ENCODE results near the gene OR5AC2. TPM values are rescaled to one million over a fixed set of nuclear protein-coding genes. Genes with fewer than 3 reads are reported as not detected.

The OR5AC2 gene
- total RNA-seq, 2 experiments from 2014 or later, result not detected

GRCh38 chr3:98136631-98137030 is 49.7 kb downstream of the OR5AC2 start:
- POLR2A ChIA-PET, result no interaction called here
- H3K27ac Mint-ChIP-seq, result no peak overlapping the region
- H3K9me3 Mint-ChIP-seq, result no peaks in the 10 kb centered on the region
- H3K36me3 ChIP-seq (ENCODE audit: insufficient read depth, low read length), result no peaks in the 10 kb centered on the region
- no peaks in the 10 kb centered on the region for H3K9me3 ChIP-seq (ENCODE audit: control insufficient read depth in 1 of 2, insufficient read depth in 1 of 2, low read length in 2 of 2)
- H3K4me1 Mint-ChIP-seq (ENCODE audit: low read depth), result no peaks in the 10 kb centered on the region
- H3K4me3 ChIP-seq (ENCODE audit: low read length), result no peak overlapping the region
- DNase-seq (no peak), ATAC-seq (ENCODE audit: poor library complexity) (no peak)
- TF ChIP-seq CTCF (IDR thresholded peaks at IDR 0.05), result no peak
- CTCF ChIA-PET, result no interaction called here
- H3K4me1 ChIP-seq (ENCODE audit: insufficient read depth, low read length), result no peaks in the 10 kb centered on the region
- H3K27me3 Mint-ChIP-seq, result peaks cover 7% of the 10 kb centered on the region
- H3K4me3 Mint-ChIP-seq, result no peak overlapping the region
- intact Hi-C loops (cut with DNase I, micrococcal nuclease), result no loop called here
- H3K27me3 ChIP-seq (ENCODE audit: control insufficient read depth in 1 of 2, insufficient read depth in 2 of 2, low read length in 2 of 2), result no peaks in the 10 kb centered on the region
- H3K27ac ChIP-seq (ENCODE audit: low read depth in 1 of 2, low read length in 2 of 2), result no peak overlapping the region
- H3K36me3 Mint-ChIP-seq (ENCODE audit: low read depth), result no peaks in the 10 kb centered on the region

Other genes starting within 250 kb of the OR5AC2 start
- 10 to 100 TPM; 13.1 to 13.5 TPM for gene RIOX2, start 114.7 kb upstream of the OR5AC2 start, total RNA-seq
- not detected for gene GABRR3, start 51.9 kb upstream of the OR5AC2 start, total RNA-seq
- not detected for gene OR5H1, start 43.5 kb downstream of the OR5AC2 start, total RNA-seq
- not detected for gene OR5H14, start 60.3 kb downstream of the OR5AC2 start, total RNA-seq
- gene OR5H15, start 79.5 kb downstream of the OR5AC2 start, total RNA-seq, result not detected
- not detected for gene OR5H6, start 177.1 kb downstream of the OR5AC2 start, total RNA-seq
- gene OR5H2, start 195.3 kb downstream of the OR5AC2 start, total RNA-seq, result not detected